Stimulated activated CD4-positive, alpha-beta T cell treated with anti-CD3 and anti-CD28 coated beads, Interleukin-1b, Interleukin-23, amount 100 ng/mL, for 1 hour (primary cell): ENCODE measurements around the gene MAP4K4.
"Not testable (repeated sequence)": the region's sequence is repeated elsewhere in the genome, so short reads cannot be mapped to it uniquely, and the experiment has no call there.

Source experiments
- DNase-seq, 2 donors: peaks; one replicate each; pipeline ENCODE4 v3.0.0-alpha.2; 2020; ENCODE audit warnings: low read depth in 2 of 2

The MAP4K4 gene

DNA sequence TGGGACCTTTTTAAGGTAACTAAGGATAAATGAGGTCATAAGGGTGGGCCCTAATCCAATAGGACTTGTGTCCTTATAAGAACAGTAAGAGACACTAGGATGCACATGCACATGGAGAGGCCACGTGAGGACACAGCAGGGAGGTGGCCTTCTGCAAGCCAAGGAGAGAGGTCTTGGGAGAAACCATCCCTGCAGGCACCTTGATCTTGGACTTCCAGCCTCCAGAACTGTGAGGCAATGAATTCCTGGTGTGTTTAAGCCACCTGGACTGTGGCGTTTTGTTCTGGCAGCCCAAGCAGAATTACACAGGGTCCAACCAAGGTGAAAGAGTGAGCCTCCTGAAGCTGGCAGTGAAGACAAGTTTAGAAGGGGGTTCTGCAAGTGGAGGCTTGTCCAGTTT lies 204.7 kb downstream of the MAP4K4 start:
- DNase-seq = no peak

DNA sequence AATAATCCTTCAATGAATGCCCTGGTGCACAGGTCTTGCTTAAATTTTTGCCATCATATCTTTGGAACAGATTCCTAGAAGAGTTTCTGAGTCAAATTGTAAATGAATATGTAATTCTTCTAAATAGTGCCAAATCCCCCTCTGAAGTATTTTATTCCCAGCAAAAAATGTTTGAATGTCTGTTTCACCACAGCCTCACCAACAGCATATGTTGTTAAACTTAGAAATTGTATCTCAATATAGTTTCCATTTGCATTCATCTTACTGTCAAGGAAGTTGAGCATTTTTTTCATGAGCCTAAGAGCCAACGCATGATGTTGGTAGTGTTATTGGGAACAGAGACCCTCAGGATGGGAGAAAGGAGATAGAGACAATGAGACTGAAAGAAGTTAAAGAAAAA lies 207.4 kb downstream of the MAP4K4 start:
- no peak for DNase-seq

DNA sequence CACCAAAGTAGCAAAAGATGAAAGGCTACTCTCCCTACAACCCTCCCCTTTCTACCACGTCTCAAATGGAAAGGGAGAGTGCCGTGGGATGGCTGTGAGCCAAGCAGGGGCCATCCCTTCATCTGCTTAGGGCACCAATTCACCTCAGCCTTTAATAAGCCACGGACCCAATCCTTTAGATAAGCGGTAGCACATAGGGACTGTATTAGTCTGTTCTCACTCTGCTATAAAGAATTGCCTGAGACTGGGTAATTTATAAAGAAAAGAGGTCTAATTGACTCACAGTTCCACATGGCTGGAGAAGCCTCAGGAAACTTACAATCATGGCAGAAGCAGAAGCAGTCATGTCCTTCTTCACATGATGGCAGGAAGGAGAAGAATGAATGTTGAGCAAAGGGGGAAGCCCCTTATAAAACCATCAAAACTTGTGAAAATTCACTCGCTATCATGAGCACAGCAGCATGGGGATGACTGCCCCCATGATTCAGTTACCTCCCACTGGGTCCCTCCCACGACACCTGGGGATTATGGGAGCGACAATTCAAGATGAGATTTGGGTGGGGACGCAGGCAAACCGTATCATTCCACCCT lies 208.3 kb downstream of the MAP4K4 start:
- no peak for DNase-seq

DNA sequence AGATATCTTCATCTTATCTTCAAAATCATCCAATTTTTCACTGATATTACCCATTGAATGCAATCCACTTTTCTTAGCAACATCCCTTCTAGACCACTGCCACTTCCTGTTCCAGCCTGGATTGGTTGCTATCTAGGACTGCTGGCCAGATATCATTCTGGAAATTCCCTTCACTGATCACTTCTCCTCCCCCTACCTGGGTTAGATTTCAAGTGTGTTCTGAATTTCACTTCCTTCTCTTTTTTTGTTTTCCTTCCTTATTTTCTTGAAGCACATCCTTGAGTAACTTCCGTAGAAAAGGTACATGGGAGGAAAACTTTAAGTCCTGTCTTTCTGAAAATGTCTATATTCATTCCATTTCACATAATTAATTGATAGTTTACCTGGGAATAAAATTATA lies 212.3 kb downstream of the MAP4K4 start:
- no peak for DNase-seq

DNA sequence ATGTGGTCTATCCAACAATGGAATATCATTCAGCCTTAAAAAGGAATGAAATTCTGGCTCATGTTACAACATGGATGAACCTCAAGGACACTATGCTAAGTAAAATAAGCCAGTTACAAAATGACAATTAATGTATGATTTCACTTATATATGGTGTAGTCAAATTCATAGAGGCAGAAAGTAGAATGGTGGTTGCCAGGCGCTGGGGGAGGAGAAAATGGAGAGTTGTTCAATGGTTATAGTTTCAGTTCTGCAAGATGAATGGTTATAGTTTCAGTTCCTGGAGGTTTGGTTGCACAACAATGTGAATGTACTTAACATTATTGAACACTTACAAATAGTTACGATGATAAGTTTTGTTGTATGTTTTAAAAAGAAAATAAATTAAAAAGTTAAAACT lies 215.0 kb downstream of the MAP4K4 start:
- no peak for DNase-seq

DNA sequence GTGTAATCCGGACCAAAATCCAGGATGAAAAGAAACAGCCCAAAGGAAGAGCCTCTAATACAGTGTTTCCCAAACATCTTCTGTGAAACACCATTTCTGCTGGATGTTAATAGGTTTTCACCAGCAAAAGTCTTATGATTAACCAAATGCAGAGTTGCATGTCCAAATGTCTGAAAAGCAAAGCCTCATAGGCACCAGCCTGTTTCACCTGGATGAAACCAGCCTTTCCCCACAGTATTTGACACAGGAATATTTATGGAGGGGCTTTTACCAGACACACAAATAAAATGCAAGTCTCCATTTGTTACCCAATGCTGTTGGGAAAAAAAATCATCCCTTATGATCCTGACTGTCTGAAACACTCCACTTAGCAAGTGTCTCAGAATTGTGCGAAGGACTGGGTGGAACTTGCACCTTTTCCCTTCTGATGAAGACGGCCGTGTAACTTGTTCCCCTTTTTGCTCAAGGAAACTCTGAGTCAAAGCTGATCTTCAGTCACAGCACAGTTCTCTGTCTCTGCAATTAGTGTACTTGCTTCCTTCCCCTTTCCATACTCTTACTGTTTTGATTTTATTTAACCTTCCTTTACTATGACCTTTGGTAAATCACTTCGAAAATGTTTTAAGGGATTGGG lies 223.9 kb downstream of the MAP4K4 start:
- DNase-seq = no peak

DNA sequence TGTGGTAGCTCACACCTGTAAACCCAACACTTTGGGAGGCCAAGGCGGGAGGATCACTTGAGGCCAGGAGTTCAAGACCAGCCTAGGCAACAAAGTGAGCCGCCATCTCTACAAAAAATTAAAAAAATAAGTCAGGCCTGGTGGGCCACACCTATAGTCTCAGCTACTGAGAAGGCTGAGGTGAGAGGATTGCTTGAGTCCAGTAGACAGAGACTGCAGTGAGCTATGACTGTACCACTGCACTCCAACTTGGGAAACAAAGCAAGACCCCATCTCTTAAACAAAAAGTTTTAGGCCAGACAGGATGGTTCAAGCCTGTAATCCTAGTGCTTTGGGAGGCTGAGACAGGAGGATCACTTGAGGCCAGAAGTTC lies 224.4 kb downstream of the MAP4K4 start:
- DNase-seq = no peak

DNA sequence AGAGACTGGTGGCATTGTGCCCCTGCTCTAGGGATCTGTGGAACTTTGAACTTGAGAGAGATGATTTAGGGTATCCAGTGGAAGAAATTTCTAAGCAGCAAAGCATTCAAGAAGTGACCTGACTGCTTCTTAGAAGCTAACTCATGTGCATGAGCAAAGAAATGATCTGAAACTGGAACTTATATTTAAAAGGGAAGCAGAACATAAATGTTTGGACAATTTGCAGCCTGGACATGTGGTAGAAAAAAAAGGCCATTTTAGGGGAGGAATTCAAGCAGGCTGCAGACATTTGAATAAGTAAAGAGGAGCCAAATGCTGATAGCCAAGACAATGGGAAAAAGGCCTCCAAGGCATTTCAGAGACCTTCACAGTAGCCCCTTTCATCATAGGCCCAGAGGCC lies 226.8 kb downstream of the MAP4K4 start:
- not testable (repeated sequence) for DNase-seq

DNA sequence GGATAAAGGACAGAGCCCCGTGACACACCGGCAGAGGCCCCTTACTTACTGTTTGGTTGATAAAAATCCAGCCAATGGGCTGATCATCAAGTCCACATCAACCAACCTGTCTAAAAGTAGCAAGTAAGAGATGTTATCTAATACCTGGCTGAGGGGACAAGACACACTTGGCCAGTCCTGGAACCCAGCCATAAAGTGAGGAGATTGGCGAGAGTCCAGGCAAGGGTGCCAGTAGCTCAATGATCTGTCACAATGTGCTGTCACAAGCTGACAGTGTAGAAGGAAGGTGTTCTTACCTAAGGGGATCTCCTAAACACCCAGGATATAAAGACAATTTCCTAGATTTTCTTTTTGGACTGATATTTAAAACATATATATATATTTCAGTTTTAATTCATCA lies 232.5 kb downstream of the MAP4K4 start:
- no peak for DNase-seq

DNA sequence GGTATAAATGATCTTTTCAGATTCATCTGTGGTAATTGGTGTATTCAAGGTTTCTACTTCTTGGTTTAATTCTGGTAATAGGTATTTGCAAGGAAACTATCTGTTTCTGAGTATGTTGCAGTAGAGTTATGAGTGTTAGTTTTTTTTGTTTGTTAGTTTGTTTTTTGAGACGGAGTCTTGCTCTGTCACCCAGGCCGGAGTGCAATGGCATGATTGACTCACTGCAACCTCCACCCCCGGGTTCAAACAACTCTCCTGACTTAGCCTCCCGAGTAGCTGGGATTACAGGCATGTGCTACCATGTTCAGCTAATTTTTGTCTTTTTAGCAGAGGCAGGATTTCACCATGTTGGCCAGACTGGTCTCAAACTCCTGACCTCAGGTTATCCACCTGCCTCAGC lies 233.3 kb downstream of the MAP4K4 start:
- no peak for DNase-seq

DNA sequence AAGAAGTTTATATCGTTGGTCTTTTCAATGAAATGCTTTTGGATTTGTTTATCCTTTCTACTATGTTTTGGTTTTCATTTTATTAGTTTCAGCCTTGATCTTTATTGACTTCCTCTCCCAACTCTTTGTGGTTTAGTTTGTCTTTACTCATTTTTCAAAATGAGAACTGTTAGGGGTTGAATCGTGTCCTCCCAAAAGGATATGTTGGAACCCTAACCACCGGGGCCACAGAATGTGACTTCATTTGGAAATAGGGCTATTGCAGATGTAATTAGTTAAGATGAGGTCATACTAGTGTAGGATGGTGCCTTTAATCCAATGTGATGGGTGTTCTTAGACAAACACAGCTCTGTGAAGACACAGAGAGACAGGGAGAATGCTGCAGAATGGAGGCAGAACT lies 233.9 kb downstream of the MAP4K4 start:
- DNase-seq = no peak

DNA sequence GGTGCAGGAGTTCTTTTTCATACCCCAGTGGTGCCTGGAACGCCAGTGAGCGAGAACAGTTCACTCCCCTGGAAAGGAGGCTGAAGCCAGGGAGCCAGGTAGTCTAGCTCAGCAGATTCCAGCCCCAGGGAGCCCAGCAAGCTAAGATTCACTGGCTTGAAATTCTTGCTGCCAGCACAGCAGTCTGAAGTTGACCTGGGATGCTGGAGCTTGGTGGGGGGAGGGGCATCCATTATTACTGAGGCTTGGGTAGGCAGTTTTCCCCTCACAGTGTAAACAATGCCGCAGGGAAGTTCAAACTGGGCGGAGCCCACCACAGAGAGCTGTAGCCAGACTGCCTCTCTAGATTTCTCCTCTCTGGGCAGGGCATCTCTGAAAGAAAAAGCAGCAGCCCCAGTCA lies 238.3 kb downstream of the MAP4K4 start:
- DNase-seq = not testable (repeated sequence)

DNA sequence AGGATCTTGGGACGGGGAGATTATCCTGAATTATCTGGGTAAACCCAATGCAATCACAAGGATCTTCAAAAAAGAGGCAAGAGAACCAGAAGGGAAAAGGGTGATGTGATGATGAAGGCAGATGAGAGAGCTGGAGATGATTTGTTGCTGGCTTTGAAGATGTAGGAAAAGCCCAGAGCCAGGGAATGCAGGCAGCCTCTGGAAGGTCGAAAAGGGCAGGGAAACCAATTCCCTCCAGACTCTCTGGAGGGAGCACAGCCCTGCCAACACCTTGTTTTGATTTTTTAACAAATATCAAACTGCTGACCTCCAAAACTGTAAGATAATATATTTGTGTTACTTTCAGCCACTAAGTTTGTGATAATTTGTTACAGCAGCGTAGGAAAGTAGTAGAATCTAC lies 245.3 kb downstream of the MAP4K4 start:
- no peak for DNase-seq
